ENCODE results near the gene AKTIP.

DNA sequence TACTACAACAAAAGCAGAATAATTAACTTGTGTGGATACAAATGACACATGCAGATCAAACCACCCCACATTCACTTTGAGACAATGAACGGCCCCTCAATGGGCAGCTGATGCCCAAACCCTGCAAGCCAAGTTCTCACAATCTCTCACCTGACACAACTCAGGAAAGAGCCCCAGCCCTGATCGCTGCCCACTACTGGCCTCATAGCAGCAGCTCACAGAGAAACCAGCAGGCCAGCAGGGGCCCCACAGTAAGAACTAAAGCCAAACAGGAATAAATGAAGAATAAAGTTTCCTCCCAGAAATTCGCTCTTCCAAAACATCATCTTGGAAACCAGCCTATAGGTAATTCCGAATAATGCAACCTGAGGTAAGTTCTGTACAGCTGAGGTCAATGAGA is 7.7 kb downstream of the AKTIP start:
- TF ChIP-seq, protein P1, sequence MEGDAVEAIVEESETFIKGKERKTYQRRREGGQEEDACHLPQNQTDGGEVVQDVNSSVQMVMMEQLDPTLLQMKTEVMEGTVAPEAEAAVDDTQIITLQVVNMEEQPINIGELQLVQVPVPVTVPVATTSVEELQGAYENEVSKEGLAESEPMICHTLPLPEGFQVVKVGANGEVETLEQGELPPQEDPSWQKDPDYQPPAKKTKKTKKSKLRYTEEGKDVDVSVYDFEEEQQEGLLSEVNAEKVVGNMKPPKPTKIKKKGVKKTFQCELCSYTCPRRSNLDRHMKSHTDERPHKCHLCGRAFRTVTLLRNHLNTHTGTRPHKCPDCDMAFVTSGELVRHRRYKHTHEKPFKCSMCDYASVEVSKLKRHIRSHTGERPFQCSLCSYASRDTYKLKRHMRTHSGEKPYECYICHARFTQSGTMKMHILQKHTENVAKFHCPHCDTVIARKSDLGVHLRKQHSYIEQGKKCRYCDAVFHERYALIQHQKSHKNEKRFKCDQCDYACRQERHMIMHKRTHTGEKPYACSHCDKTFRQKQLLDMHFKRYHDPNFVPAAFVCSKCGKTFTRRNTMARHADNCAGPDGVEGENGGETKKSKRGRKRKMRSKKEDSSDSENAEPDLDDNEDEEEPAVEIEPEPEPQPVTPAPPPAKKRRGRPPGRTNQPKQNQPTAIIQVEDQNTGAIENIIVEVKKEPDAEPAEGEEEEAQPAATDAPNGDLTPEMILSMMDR (IDR thresholded peaks at IDR 0.05; ENCODE audit: low read depth, low read length), result no peak
- no peak for TF ChIP-seq POLR2A (IDR thresholded peaks at IDR 0.05; ENCODE audit: extremely low read depth, insufficient read length)
- TF ChIP-seq, protein P2, sequence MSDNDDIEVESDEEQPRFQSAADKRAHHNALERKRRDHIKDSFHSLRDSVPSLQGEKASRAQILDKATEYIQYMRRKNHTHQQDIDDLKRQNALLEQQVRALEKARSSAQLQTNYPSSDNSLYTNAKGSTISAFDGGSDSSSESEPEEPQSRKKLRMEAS (IDR thresholded peaks at IDR 0.05; ENCODE audit: low read depth, low read length), result no peak

Data from NB4 (cell line).